T-cell (primary cell): ENCODE data around the gene RAB22A. TPM values are rescaled to one million over a fixed set of nuclear protein-coding genes. Genes with fewer than 3 reads are reported as not detected.
"Not testable (repeated sequence)": the region's sequence is repeated elsewhere in the genome, so short reads cannot be mapped to it uniquely, and the experiment has no call there.

Experiments used
- ATAC-seq, 4 experiments: fragments of 200-7000 bp in 3 of 4; fragments of 150-1000 bp in 1 of 4; cut with Tn5 transposase; replicated peaks in 1 of 4; 1 replicate in 3 of 4; 2 replicates in 1 of 4; pipeline ENCODE4 v1.10.0; 2021; ENCODE audit warnings: moderate library complexity in 3 of 4, mild to moderate bottlenecking in 2 of 4, moderate number of reproducible peaks in 1 of 4
- CTCF ChIA-PET, 2 donors: fragments of 300-600 bp; sonication (Branson Sonifier 250); formaldehyde crosslinking; loops; one replicate each; lab custom pipeline; 2022; ENCODE audit warnings: antibody characterized with exemption in 2 of 2; lab: Charles Lee
- POLR2A ChIA-PET, 2 donors: fragments of 300-600 bp; sonication (Branson Sonifier 250); formaldehyde crosslinking; loops; one replicate each; lab custom pipeline; 2022; ENCODE audit warnings: antibody characterized with exemption in 2 of 2; lab: Charles Lee
- DNase-seq, 35 experiments: peaks; one replicate each; pipeline versions ENCODE4 v3.0.0 to v3.0.0-alpha.2; 2013 to 2023
- H3K27ac ChIP-seq: one replicate; pipeline ENCODE4 v1.5.1; 2013; ENCODE audit warnings: low read length
- H3K27me3 ChIP-seq, 2 experiments: replicated peaks in 1 of 2; 1 replicate in 1 of 2; 2 replicates in 1 of 2; pipeline versions ENCODE4 v1.6.1 to v1.7.0; 2013; ENCODE audit warnings: low read length in 1 of 2, mixed read lengths in 1 of 2; ENCODE audit not compliant: control insufficient read depth in 2 of 2, insufficient read depth in 2 of 2; ENCODE audit errors: extremely low read depth in 1 of 2
- H3K36me3 ChIP-seq, 2 donors: 1 replicate in 1 of 2; 2 replicates in 1 of 2; pipeline versions ENCODE4 v1.6.1 to v1.7.0; 2013; ENCODE audit warnings: low read length in 1 of 2; ENCODE audit not compliant: control insufficient read depth in 2 of 2, insufficient read depth in 1 of 2; ENCODE audit errors: extremely low read depth in 1 of 2
- H3K4me1 ChIP-seq, 2 experiments: 1 replicate in 1 of 2; 2 replicates in 1 of 2; pipeline versions ENCODE4 v1.6.1 to v1.7.0; 2013; ENCODE audit warnings: low read length in 2 of 2, mixed read lengths in 1 of 2; ENCODE audit not compliant: insufficient read depth in 2 of 2, control insufficient read depth in 1 of 2; ENCODE audit errors: extremely low read depth in 1 of 2
- H3K4me3 ChIP-seq, 2 donors: 1 replicate in 1 of 2; 2 replicates in 1 of 2; pipeline versions ENCODE4 v1.5.1 to v1.7.0; 2013; ENCODE audit warnings: mild to moderate bottlenecking in 2 of 2, low read length in 1 of 2, moderate library complexity in 1 of 2; ENCODE audit not compliant: control insufficient read depth in 1 of 2; ENCODE audit errors: extremely low read depth in 1 of 2
- H3K9me3 ChIP-seq: 2 replicates; pipeline ENCODE4 v1.7.0; 2013
- H3K27ac Mint-ChIP-seq, 2 donors: one replicate each; pipeline ENCODE4 v1.8.0; 2020 to 2021; ENCODE audit warnings: mild to moderate bottlenecking in 2 of 2, mixed read lengths in 2 of 2
- H3K27me3 Mint-ChIP-seq, 2 donors: one replicate each; pipeline ENCODE4 v1.8.0; 2021 to 2022; ENCODE audit warnings: mixed read lengths in 2 of 2
- H3K36me3 Mint-ChIP-seq: one replicate; pipeline ENCODE4 v1.8.0; 2021; ENCODE audit warnings: mixed read lengths
- H3K4me1 Mint-ChIP-seq, 3 donors: one replicate each; pipeline ENCODE4 v1.8.0; 2020 to 2022; ENCODE audit warnings: mixed read lengths in 3 of 3, mild to moderate bottlenecking in 1 of 3
- H3K4me3 Mint-ChIP-seq, 3 donors: one replicate each; pipeline ENCODE4 v1.8.0; 2020 to 2022; ENCODE audit warnings: mild to moderate bottlenecking in 3 of 3, mixed read lengths in 3 of 3, moderate library complexity in 3 of 3
- H3K9me3 Mint-ChIP-seq, 3 donors: one replicate each; pipeline ENCODE4 v1.8.0; 2020 to 2022; ENCODE audit warnings: mixed read lengths in 3 of 3
- WGBS: methylation state at CpG from one replicate; pipeline ENCODE4 v1.1.5; 2013; ENCODE audit warnings: missing lambda C conversion rate; ENCODE audit not compliant: insufficient coverage; 5-methylcytosine and 5-hydroxymethylcytosine counted together
- total RNA-seq, 35 experiments: library from RNA in 6 of 35; stranded (reverse) in 6 of 35; fragments of 120-200 nt in 1 of 35; gene quantifications; one replicate each; pipeline versions ENCODE4 v1.2.1 to v1.2.4 and lab custom pipeline; 2013 to 2026

RAB22A gene
- total RNA-seq, 5 donors from 2014 or later (not counting 1 experiment from before 2014, with no cell fraction given) = 15.3 to 23.0 (median 20.4) TPM

DNA sequence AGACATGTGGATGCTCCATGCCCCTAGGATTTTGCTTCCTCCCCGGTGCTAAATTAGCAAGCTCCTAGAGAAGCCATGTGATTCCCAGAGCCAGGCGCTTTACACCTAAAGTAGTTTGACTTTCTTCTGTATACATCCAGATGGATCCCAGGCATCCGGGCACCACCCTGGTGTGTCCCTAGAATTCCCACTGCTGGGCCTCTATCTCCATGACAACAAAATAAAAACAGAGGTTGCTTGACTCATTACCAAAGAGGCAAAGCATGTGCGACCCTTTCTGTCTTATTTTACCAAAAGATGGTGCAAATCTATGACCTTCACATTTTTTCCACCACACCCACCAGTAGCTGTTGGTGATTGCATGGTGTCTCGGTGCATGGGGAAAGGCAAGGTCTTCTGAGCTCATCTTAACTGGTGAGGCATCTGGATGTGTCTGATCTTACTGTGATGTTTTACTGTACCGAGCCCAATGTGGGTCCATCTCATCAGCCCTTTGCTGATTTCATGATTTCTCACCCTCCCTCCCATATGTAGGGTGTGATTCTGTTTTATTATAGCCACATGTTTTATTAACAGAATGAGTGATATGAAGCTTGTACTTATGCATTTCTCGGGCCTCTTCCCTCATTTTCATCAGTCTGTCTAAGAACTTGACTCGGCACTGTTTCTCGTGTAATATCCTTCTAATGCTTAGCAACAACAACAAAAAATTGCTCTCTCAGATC, 52.1 kb downstream of the RAB22A start:
- ChIA-PET POLR2A (no interaction called here), CTCF (interaction anchor here in 1 of 2 donors (1.4 kb wide), 1 partner anchor 27 kb away, joined by 5 read pairs; the partner anchor contains the start of gene VAPB)
- Mint-ChIP-seq H3K27me3 (no peaks in the 10 kb centered on the region), H3K27ac (no peak overlapping the region), H3K36me3 (peaks cover 53% of the 10 kb centered on the region), H3K4me1 (no peaks in the 10 kb centered on the region), H3K9me3 (no peaks in the 10 kb centered on the region), H3K4me3 (no peak overlapping the region)
- H3K4me1 ChIP-seq = no peaks in the 10 kb centered on the region
- H3K9me3 ChIP-seq = no peaks in the 10 kb centered on the region
- no peaks in the 10 kb centered on the region for H3K27me3 ChIP-seq
- H3K36me3 ChIP-seq = peaks cover 8 to 51% of the 10 kb centered on the region in 2 donors
- ATAC-seq (no peak), DNase-seq (no peak)
- no peak overlapping the region for H3K27ac ChIP-seq
- no peak overlapping the region for H3K4me3 ChIP-seq
- WGBS = 95% methylated on average over 6 of the region's 9 CpGs

DNA sequence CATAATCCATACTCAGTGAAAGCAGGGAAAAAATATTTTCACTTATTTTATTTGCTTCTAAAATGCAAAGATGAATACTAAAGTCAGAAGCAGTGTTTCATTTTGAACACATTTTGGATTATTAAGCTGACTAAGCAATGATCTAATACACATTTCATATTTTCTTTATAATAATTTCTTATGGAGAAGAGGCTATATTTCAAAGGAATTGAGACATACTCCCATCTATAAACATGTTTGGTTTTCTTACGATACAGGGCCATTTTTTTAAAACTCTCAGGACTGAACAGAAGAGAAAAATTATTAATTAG, 52.6 kb downstream of the RAB22A start:
- Mint-ChIP-seq H3K4me3 (no peak overlapping the region), H3K27ac (no peak overlapping the region), H3K27me3 (no peaks in the 10 kb centered on the region), H3K4me1 (no peaks in the 10 kb centered on the region), H3K9me3 (no peaks in the 10 kb centered on the region), H3K36me3 (peaks cover 48% of the 10 kb centered on the region)
- H3K4me1 ChIP-seq = no peaks in the 10 kb centered on the region
- peaks cover 8 to 46% of the 10 kb centered on the region in 2 donors for H3K36me3 ChIP-seq
- no peak overlapping the region for H3K27ac ChIP-seq
- H3K9me3 ChIP-seq = no peaks in the 10 kb centered on the region
- no peak overlapping the region for H3K4me3 ChIP-seq
- CTCF ChIA-PET = interaction anchor here in 1 of 2 donors (1.4 kb wide), 1 partner anchor 27 kb away, joined by 5 read pairs; the partner anchor contains the start of gene VAPB
- POLR2A ChIA-PET = no interaction called here
- DNase-seq (no peak), ATAC-seq (no peak)
- H3K27me3 ChIP-seq = no peaks in the 10 kb centered on the region
- no CpG with 5 or more reads among the region's 1 CpG for WGBS

DNA sequence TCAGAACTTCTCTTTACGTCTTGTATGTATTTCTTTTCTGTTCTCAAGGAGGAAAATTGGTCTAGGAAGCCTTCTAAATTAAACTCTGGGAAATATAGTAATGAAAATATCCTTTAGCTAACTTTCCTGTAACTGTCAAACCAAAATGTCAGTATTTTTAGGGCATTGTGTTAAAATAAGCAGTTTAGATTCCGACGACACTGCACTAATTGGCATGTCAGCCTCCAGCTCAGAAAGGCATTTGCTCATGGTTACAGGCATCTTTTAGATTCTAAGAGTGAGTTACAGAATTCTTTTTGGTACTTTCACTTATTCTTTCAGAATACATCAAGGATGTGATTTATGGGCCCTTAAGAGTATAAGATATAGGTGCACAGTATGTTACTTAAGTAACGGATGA, 53.5 kb downstream of the RAB22A start:
- Mint-ChIP-seq H3K9me3 (no peaks in the 10 kb centered on the region), H3K4me3 (no peak overlapping the region)
- POLR2A ChIA-PET = no interaction called here

DNA sequence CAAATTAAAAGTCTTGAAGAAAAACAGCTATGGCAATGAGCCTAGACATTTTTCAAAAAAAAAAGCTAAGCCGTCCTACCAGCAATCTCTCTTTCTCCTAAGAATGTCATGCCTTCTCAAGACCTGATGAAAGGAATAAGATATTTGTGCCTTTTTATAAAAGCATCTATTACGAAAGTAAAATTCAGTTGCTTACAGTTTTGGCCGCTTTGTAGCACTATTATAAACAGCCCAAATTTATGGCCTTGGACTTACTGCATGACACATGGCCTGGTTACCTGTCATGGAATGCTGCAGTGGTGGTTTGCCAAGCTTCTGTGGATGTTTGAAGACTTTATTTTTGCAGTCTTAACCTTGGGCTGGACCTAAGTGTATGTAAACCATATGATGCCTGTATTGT, 57.4 kb downstream of the RAB22A start:
- Mint-ChIP-seq H3K27ac (no peak overlapping the region), H3K4me3 (no peak overlapping the region), H3K36me3 (peaks cover 24% of the 10 kb centered on the region), H3K4me1 (no peaks in the 10 kb centered on the region), H3K9me3 (no peaks in the 10 kb centered on the region), H3K27me3 (no peaks in the 10 kb centered on the region)
- H3K4me3 ChIP-seq = no peak overlapping the region
- no peaks in the 10 kb centered on the region for H3K27me3 ChIP-seq
- WGBS = no CpG with 5 or more reads among the region's 3 CpGs
- H3K27ac ChIP-seq = no peak overlapping the region
- ChIA-PET POLR2A (no interaction called here), CTCF (no interaction called here)
- H3K4me1 ChIP-seq = no peaks in the 10 kb centered on the region
- H3K9me3 ChIP-seq = no peaks in the 10 kb centered on the region
- DNase-seq (no peak), ATAC-seq (no peak)
- H3K36me3 ChIP-seq = peaks cover 0 to 10% of the 10 kb centered on the region in 2 donors

More for the DNA sequence above, 53.5 kb downstream of the RAB22A start:
- Mint-ChIP-seq H3K27me3 (no peaks in the 10 kb centered on the region), H3K4me1 (no peaks in the 10 kb centered on the region), H3K36me3 (peaks cover 47% of the 10 kb centered on the region), H3K27ac (no peak overlapping the region)
- ATAC-seq (no peak), DNase-seq (no peak)
- H3K27ac ChIP-seq = no peak overlapping the region
- no peak overlapping the region for H3K4me3 ChIP-seq
- H3K36me3 ChIP-seq = peaks cover 8 to 42% of the 10 kb centered on the region in 2 donors
- CTCF ChIA-PET = no interaction called here
- H3K9me3 ChIP-seq = no peaks in the 10 kb centered on the region
- H3K27me3 ChIP-seq = no peaks in the 10 kb centered on the region
- no peaks in the 10 kb centered on the region for H3K4me1 ChIP-seq
- 100% methylated on average over 2 of the region's 4 CpGs for WGBS

DNA sequence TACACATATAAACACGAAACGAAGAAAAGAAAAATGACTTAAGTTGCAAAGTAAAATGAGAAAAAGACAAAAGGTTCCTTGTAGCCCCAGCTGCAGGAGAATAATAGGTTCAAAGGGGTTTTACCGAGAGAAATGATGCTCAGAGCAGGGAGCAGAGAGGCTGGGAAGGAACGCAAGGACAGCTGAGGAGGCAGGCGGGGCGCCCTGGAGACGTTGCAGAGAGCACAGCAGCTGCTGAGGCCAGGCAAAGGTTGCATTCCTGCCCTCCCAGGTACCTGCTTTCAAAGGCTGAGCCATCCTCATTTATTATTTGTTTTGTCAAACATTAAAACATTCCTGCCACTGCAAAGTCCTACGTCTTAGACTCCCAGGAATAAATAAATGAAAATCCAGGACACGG, 63.3 kb downstream of the RAB22A start:
- Histone ChIP-seq H3K36me3 (no peaks in the 10 kb centered on the region), H3K9me3 (no peaks in the 10 kb centered on the region), H3K4me3 (no peak overlapping the region), H3K4me1 (no peaks in the 10 kb centered on the region), H3K27me3 (no peaks in the 10 kb centered on the region), H3K27ac (no peak overlapping the region)
- no peak overlapping the region for H3K27ac Mint-ChIP-seq
- DNase-seq (no peak), ATAC-seq (no peak)
- H3K9me3 Mint-ChIP-seq = no peaks in the 10 kb centered on the region
- H3K4me3 Mint-ChIP-seq = no peak overlapping the region
- H3K36me3 Mint-ChIP-seq = no peaks in the 10 kb centered on the region
- POLR2A ChIA-PET = no interaction called here
- H3K4me1 Mint-ChIP-seq = no peaks in the 10 kb centered on the region
- CTCF ChIA-PET = no interaction called here
- peaks cover 8 to 14% of the 10 kb centered on the region in 2 donors for H3K27me3 Mint-ChIP-seq
- WGBS = 92% methylated on average over 3 of the region's 9 CpGs

DNA sequence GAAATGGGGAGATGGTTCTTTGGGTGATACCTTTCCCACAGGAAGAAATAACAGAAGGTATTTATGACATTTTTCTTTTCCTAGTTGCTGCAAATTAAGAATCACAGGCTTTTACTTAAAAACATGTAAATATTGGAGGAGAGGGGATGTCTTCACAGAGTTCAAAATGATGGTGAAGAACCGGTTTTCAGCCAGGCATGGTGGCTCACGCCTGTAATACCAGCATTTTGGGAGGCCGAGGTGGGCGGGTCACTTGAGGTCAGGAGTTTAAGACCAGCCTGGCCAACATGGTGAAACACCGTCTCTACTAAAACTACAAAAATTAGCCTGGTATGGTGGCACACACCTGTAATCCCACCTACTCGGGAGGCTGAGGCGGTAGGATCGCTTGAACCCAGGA, 63.8 kb downstream of the RAB22A start:
- 96% methylated on average over 5 of the region's 8 CpGs for WGBS
- DNase-seq, H3K9me3 ChIP-seq, H3K4me3 Mint-ChIP-seq, POLR2A ChIA-PET, H3K27me3 ChIP-seq, H3K4me1 ChIP-seq, H3K4me3 ChIP-seq, H3K36me3 Mint-ChIP-seq, H3K27ac ChIP-seq, H3K4me1 Mint-ChIP-seq, H3K36me3 ChIP-seq, ATAC-seq, H3K27ac Mint-ChIP-seq, H3K9me3 Mint-ChIP-seq: not testable (repeated sequence)
- peaks cover 13 to 19% of the 10 kb centered on the region in 2 donors for H3K27me3 Mint-ChIP-seq
- CTCF ChIA-PET = interaction anchor here in 1 of 2 donors (0.6 kb wide), 1 partner anchor 14 kb away, joined by 5 read pairs; no protein-coding TSS in a partner anchor
